Stimulated activated CD8-positive, alpha-beta memory T cell treated with anti-CD3 and anti-CD28 coated beads, Interleukin-15, amount 100 ng/mL, for 4 hours (primary cell): ENCODE measurements around the gene CES3.

Experiments used
- DNase-seq, 2 donors: peaks; one replicate each; pipeline ENCODE4 v3.0.0-alpha.2; 2020; ENCODE audit warnings: low read depth in 2 of 2

Gene CES3

GRCh38 chr16:67006930-67007658 lies 46.0 kb downstream of the CES3 start:
- no peak for DNase-seq

- DNase-seq = no peak
These were observed 48.1 kb downstream of the CES3 start for GRCh38 chr16:67009158-67009557.

- DNase-seq = no peak
These were observed 50.2 kb downstream of the CES3 start for GRCh38 chr16:67011274-67011673.

GRCh38 chr16:67013233-67013822 lies 52.3 kb downstream of the CES3 start:
- no peak for DNase-seq

- peak; percentile 39 to 47 for DNase-seq
These were observed 53.0 kb downstream of the CES3 start for GRCh38 chr16:67013823-67014633.

GRCh38 chr16:67014634-67015312 lies 53.7 kb downstream of the CES3 start:
- no peak for DNase-seq

GRCh38 chr16:67015313-67015731 lies 54.3 kb downstream of the CES3 start:
- no peak for DNase-seq

- DNase-seq = no peak
These were observed 55.1 kb downstream of the CES3 start for GRCh38 chr16:67016143-67016542.

GRCh38 chr16:67016681-67017420 lies 55.8 kb downstream of the CES3 start:
- DNase-seq = no peak

GRCh38 chr16:67017421-67017750 lies 56.3 kb downstream of the CES3 start:
- DNase-seq = no peak

- DNase-seq = peak; percentile 47 to 74
These were observed 56.9 kb downstream of the CES3 start for GRCh38 chr16:67017810-67018488.

GRCh38 chr16:67019171-67019570 lies 58.1 kb downstream of the CES3 start:
- no peak for DNase-seq

- no peak for DNase-seq
These were observed 60.3 kb downstream of the CES3 start for GRCh38 chr16:67021321-67021720.

- DNase-seq = no peak
These were observed 61.6 kb downstream of the CES3 start for GRCh38 chr16:67022531-67023214.

- no peak for DNase-seq
These were observed 62.6 kb downstream of the CES3 start for GRCh38 chr16:67023689-67024088.
